Measurements from ENCODE around the gene OR13A1.
"Not testable (repeated sequence)": the region's sequence is repeated elsewhere in the genome, so short reads cannot be mapped to it uniquely, and the experiment has no call there.

The OR13A1 gene

DNA sequence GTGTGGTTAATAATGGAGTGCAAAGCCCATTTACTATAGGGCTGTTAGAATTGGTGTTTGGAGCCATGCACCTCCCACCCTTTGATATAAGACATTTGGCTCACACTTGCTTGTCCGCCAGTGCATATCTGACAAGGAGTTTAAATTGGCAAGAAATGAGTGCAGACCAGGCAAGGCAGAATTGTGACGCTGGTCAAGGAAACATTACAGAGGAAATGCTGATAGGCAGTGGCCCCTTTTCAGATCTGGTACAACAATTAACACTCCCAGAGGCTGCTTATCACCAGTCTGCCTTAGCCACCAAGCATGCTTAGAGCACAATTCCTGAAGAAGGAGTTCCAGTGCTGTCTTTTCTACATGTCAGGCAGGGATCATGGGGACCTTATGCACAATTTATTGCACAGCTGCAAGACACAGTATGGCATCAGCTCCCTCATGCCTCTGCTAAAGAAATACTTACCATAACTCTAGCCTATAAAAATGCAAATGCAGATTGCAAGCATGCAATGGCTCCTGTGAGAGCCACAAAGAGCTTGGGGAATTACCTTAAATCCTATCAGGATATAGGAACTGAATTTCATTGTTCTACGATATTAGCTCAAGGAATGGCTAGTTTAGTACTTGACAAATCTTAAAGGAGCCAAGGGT lies 35.2 kb downstream of the OR13A1 start:
- TF ChIP-seq NFRKB (IDR thresholded peaks at IDR 0.05) (no peak), ELF4 (IDR thresholded peaks at IDR 0.05) (no peak), FOXM1 (IDR thresholded peaks at IDR 0.05; ENCODE audit: borderline replicate concordance) (no peak), BHLHE40 (IDR thresholded peaks at IDR 0.05; ENCODE audit: borderline replicate concordance) (no peak), TARDBP (IDR thresholded peaks at IDR 0.05) (no peak), L3MBTL2 (conservative IDR thresholded peaks at IDR 0.05) (no peak), SP1 (IDR thresholded peaks at IDR 0.05) (no peak)
- no peak for DNase-seq (ENCODE audit: extremely low spot score)
- CTCF ChIA-PET: no interaction called here
- POLR2A ChIA-PET: no interaction called here

DNA sequence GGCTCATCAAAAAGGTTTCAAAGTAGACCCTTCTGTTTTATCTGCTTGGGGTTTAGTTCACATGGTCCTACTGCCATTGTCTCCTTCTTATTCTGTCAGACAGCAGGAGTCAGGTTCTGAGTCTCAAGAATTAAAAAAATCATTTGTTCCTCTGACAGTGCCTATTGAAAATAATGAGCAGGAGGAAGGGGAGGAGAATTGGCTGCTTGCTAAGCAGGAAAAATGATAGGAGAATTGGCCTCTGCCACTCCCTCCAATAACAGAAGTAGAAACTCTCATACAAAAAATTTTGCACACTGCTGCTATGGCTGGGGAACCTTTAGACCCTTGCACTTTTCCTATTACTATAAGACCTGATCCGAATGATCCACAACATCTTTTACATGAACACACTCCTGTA lies 35.7 kb downstream of the OR13A1 start:
- no peak for DNase-seq (ENCODE audit: extremely low spot score)
- TF ChIP-seq ELF4 (IDR thresholded peaks at IDR 0.05): no peak
- TF ChIP-seq FOXA1 (IDR thresholded peaks at IDR 0.05): no peak
- TF ChIP-seq, protein P1, sequence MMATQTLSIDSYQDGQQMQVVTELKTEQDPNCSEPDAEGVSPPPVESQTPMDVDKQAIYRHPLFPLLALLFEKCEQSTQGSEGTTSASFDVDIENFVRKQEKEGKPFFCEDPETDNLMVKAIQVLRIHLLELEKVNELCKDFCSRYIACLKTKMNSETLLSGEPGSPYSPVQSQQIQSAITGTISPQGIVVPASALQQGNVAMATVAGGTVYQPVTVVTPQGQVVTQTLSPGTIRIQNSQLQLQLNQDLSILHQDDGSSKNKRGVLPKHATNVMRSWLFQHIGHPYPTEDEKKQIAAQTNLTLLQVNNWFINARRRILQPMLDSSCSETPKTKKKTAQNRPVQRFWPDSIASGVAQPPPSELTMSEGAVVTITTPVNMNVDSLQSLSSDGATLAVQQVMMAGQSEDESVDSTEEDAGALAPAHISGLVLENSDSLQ (IDR thresholded peaks at IDR 0.05): no peak
- no peak for TF ChIP-seq ARNT (IDR thresholded peaks at IDR 0.05)
- TF ChIP-seq ZNF384 (IDR thresholded peaks at IDR 0.05): no peak
- TF ChIP-seq LEF1 (IDR thresholded peaks at IDR 0.05; ENCODE audit: borderline replicate concordance): no peak
- TF ChIP-seq NFRKB (IDR thresholded peaks at IDR 0.05): no peak
- TF ChIP-seq L3MBTL2 (conservative IDR thresholded peaks at IDR 0.05): no peak
- no peak for TF ChIP-seq SP1 (IDR thresholded peaks at IDR 0.05)
- no peak for TF ChIP-seq FOXM1 (IDR thresholded peaks at IDR 0.05; ENCODE audit: borderline replicate concordance)
- no peak for TF ChIP-seq SUZ12 (IDR thresholded peaks at IDR 0.05)
- TF ChIP-seq BHLHE40 (IDR thresholded peaks at IDR 0.05; ENCODE audit: borderline replicate concordance): no peak
- no peak for TF ChIP-seq CTBP1 (IDR thresholded peaks at IDR 0.05; ENCODE audit: borderline replicate concordance)
- no peak for TF ChIP-seq FOXK2 (IDR thresholded peaks at IDR 0.05)
- TF ChIP-seq TARDBP (IDR thresholded peaks at IDR 0.05): no peak
- TF ChIP-seq HDGF (IDR thresholded peaks at IDR 0.05; ENCODE audit: borderline replicate concordance): no peak
- ChIA-PET POLR2A (no interaction called here), CTCF (no interaction called here)

DNA sequence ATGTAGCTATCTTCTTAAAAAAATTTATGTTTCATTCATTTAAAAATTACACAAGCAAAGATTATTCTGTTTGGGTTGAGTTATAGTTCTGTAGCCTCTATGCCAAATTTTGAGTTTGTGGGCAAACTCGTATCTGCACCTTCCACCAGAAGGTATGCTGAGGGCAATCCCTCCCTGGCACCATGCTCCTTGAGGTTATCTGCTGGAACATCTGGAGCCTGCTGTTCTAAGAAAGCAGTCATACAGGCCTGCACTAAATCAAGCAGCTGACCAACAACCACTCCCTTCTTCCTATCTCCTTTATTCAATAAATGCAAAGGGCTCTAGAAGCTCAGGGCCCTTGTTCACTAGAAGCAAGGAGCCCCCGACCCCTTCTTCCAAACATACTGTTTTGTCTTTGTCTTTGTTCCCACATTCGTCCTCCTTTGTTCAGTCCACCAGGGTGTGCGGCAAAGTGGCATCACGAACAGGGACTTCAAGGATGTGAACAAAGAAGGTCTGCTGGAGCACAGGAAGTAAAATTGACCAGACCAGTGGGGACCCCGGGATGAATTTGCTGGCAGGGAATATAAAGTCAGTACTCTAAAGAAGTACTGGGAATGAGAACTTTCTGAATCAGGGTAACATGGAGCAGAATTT lies 36.4 kb downstream of the OR13A1 start:
- DNase-seq (ENCODE audit: extremely low spot score): no peak
- POLR2A ChIA-PET: no interaction called here
- CTCF ChIA-PET: no interaction called here
- TF ChIP-seq ELF4 (IDR thresholded peaks at IDR 0.05): no peak
- TF ChIP-seq L3MBTL2 (conservative IDR thresholded peaks at IDR 0.05): no peak
- TF ChIP-seq LEF1 (IDR thresholded peaks at IDR 0.05; ENCODE audit: borderline replicate concordance): no peak
- no peak for TF ChIP-seq TARDBP (IDR thresholded peaks at IDR 0.05)
- TF ChIP-seq HDGF (IDR thresholded peaks at IDR 0.05; ENCODE audit: borderline replicate concordance): no peak
- TF ChIP-seq ARNT (IDR thresholded peaks at IDR 0.05): no peak
- TF ChIP-seq ZNF384 (IDR thresholded peaks at IDR 0.05): no peak
- no peak for TF ChIP-seq BHLHE40 (IDR thresholded peaks at IDR 0.05; ENCODE audit: borderline replicate concordance)
- no peak for TF ChIP-seq SP1 (IDR thresholded peaks at IDR 0.05)
- TF ChIP-seq FOXA1 (IDR thresholded peaks at IDR 0.05): no peak
- TF ChIP-seq SUZ12 (IDR thresholded peaks at IDR 0.05): no peak
- TF ChIP-seq FOXK2 (IDR thresholded peaks at IDR 0.05): no peak
- no peak for TF ChIP-seq NFRKB (IDR thresholded peaks at IDR 0.05)
- TF ChIP-seq, protein P1 (IDR thresholded peaks at IDR 0.05): no peak
- no peak for TF ChIP-seq CTBP1 (IDR thresholded peaks at IDR 0.05; ENCODE audit: borderline replicate concordance)
- no peak for TF ChIP-seq FOXM1 (IDR thresholded peaks at IDR 0.05; ENCODE audit: borderline replicate concordance)

DNA sequence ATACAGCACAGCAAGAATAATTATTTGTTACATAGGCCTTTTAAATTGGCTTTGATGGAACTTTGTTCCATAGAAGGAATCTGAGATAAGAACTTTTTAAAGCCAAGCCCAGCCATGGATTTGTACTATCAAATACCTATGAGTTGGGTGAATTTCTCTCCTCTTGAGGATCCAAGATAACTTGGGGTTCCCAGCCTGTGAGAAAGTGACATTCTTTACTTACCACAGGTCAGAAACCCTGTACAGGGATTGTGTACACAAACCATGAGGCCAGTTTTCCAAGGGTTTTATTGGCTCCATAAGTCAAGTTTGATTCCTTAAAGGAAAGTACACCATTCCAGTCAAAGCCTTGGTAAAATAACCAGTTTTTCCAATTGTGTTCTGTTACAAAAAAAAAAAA lies 39.3 kb downstream of the OR13A1 start:
- DNase-seq (ENCODE audit: extremely low spot score); CTCF ChIA-PET; POLR2A ChIA-PET: not testable (repeated sequence)

DNA sequence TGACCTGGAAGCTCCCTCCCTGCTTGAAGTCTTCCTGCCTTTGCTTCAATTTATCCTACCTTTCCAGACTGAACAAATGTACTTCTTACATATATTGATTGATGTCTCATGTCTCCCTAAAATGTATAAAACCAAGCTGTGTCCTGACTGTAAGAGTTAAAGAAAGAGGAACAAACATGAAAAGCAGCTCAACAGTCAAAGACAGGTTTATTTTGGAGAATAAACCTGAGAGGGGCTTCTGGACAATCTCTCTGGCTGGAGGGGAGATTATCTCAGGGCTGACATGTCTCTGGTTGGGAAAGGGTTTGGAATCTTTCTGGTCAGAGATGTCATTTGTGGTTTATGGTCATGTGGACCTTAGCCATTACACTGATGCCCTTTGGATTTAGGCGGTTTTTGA lies 41.0 kb downstream of the OR13A1 start:
- ChIA-PET POLR2A (no interaction called here), CTCF (no interaction called here)
- DNase-seq (ENCODE audit: extremely low spot score): no peak
- no peak for TF ChIP-seq ARNT (IDR thresholded peaks at IDR 0.05)
- no peak for TF ChIP-seq L3MBTL2 (conservative IDR thresholded peaks at IDR 0.05)
- TF ChIP-seq SUZ12 (IDR thresholded peaks at IDR 0.05): no peak
- no peak for TF ChIP-seq HDGF (IDR thresholded peaks at IDR 0.05; ENCODE audit: borderline replicate concordance)
- no peak for TF ChIP-seq FOXA1 (IDR thresholded peaks at IDR 0.05)
- TF ChIP-seq ELF4 (IDR thresholded peaks at IDR 0.05): no peak
- no peak for TF ChIP-seq TARDBP (IDR thresholded peaks at IDR 0.05)
- no peak for TF ChIP-seq LEF1 (IDR thresholded peaks at IDR 0.05; ENCODE audit: borderline replicate concordance)
- no peak for TF ChIP-seq CTBP1 (IDR thresholded peaks at IDR 0.05; ENCODE audit: borderline replicate concordance)
- TF ChIP-seq, protein P1 (IDR thresholded peaks at IDR 0.05): no peak
- no peak for TF ChIP-seq FOXK2 (IDR thresholded peaks at IDR 0.05)
- TF ChIP-seq NFRKB (IDR thresholded peaks at IDR 0.05): no peak
- TF ChIP-seq BHLHE40 (IDR thresholded peaks at IDR 0.05; ENCODE audit: borderline replicate concordance): no peak
- no peak for TF ChIP-seq ZNF384 (IDR thresholded peaks at IDR 0.05)
- no peak for TF ChIP-seq SP1 (IDR thresholded peaks at IDR 0.05)
- TF ChIP-seq FOXM1 (IDR thresholded peaks at IDR 0.05; ENCODE audit: borderline replicate concordance): no peak

DNA sequence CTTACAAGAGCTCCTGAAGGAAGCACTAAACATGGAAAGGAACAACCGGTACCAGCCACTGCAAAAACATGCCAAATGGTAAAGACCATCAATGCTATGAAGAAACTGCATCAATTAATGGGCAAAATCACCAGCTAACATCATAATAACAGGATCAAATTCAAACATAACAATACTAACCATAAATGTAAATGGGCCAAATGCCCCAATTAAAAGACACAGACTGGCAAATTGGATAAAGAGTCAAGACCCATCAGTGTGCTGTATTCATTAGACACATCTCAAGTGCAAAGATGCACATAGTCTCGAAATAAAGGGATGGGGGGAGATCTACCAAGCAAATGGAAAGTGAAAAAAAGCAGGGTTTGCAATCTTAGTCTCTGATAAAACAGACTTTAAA lies 47.6 kb downstream of the OR13A1 start:
- POLR2A ChIA-PET; CTCF ChIA-PET; DNase-seq (ENCODE audit: extremely low spot score): not testable (repeated sequence)

All from HEK293T (cell line).